ENCODE measurements around the gene LARGE1. TPM values are rescaled to one million over a fixed set of nuclear protein-coding genes. Genes with fewer than 3 reads are reported as not detected.

LARGE1 gene
- total RNA-seq, 2 donors from 2014 or later: 80.5 to 101 TPM

DNA sequence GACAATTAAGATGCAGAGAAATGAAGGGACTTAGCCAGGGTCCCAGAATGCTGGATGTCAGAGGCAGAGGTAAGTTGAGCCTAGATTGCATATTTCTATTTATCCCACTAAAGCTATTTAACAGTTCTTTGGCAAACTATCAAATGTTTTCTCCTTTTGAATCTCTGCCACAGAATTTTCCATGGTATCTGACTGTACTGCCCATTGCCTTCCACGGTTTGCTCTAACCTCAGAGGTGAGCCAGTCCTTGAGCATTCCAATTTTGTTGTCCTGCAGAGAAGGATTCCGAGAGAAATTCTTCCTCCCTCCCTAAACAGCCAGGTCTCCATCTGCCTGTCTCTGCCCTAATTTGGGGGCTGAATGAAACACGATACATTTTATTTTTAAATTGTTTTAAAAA is 493.8 kb downstream of the LARGE1 start:
- TF ChIP-seq, protein P1, sequence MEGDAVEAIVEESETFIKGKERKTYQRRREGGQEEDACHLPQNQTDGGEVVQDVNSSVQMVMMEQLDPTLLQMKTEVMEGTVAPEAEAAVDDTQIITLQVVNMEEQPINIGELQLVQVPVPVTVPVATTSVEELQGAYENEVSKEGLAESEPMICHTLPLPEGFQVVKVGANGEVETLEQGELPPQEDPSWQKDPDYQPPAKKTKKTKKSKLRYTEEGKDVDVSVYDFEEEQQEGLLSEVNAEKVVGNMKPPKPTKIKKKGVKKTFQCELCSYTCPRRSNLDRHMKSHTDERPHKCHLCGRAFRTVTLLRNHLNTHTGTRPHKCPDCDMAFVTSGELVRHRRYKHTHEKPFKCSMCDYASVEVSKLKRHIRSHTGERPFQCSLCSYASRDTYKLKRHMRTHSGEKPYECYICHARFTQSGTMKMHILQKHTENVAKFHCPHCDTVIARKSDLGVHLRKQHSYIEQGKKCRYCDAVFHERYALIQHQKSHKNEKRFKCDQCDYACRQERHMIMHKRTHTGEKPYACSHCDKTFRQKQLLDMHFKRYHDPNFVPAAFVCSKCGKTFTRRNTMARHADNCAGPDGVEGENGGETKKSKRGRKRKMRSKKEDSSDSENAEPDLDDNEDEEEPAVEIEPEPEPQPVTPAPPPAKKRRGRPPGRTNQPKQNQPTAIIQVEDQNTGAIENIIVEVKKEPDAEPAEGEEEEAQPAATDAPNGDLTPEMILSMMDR (IDR thresholded peaks at IDR 0.05): no peak
- Histone ChIP-seq H3K36me3 (peaks cover 22% of the 10 kb centered on the region), H3K27me3 (no peaks in the 10 kb centered on the region), H3K27ac (no peak overlapping the region), H3K4me1 (no peaks in the 10 kb centered on the region), H3K4me3 (no peak overlapping the region), H3K9me3 (no peaks in the 10 kb centered on the region)
- DNase-seq (ENCODE audit: low spot score): no peak

DNA sequence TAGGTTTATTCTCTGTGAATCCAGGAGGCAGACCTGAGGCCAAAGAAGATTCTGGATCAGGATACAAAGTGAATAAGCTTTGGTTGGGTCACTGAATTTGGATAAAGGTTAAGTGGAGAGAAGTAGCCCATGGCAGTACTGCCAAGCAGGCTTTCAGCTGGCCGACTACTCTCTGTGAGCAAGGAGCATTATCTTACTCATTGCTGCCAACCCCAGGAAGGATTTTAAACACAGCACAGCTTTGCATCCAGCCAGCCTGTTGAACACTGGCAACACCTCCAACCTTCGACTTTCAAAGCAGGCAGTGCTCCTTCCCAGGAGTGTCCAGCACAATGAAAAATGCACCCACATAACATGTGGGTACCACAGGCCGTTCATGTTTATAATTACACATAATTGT is 498.4 kb downstream of the LARGE1 start:
- no peak for DNase-seq (ENCODE audit: low spot score)
- peaks cover 4% of the 10 kb centered on the region for H3K36me3 ChIP-seq
- H3K4me1 ChIP-seq: no peaks in the 10 kb centered on the region
- TF ChIP-seq, protein P1 (IDR thresholded peaks at IDR 0.05): no peak
- H3K27ac ChIP-seq: no peak overlapping the region
- H3K9me3 ChIP-seq: no peaks in the 10 kb centered on the region
- no peaks in the 10 kb centered on the region for H3K27me3 ChIP-seq
- no peak overlapping the region for H3K4me3 ChIP-seq

DNA sequence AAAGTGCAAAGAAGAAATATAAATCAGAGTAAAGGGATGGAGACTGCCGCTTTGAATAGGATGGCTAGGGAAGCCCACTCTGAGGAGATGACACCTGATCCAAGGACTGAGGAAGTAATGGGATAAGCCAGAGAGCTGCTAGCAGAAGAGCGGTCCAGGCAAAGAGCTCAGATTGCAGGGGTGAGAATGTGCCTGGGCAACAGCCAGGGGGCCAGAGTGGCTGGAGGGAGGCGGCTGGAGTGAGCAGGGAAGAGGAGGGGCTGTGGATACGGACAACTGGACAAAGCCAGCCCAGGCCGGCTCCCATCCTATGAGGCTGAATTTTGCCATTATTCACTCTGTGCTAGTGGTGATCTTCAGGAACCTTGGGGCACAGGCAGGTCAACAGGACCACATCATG is 501.8 kb downstream of the LARGE1 start:
- H3K4me3 ChIP-seq: no peak overlapping the region
- no peak overlapping the region for H3K27ac ChIP-seq
- no peaks in the 10 kb centered on the region for H3K9me3 ChIP-seq
- DNase-seq (ENCODE audit: low spot score): no peak
- no peaks in the 10 kb centered on the region for H3K27me3 ChIP-seq
- TF ChIP-seq, protein P1 (IDR thresholded peaks at IDR 0.05): no peak
- no peaks in the 10 kb centered on the region for H3K4me1 ChIP-seq
- peaks cover 4% of the 10 kb centered on the region for H3K36me3 ChIP-seq

DNA sequence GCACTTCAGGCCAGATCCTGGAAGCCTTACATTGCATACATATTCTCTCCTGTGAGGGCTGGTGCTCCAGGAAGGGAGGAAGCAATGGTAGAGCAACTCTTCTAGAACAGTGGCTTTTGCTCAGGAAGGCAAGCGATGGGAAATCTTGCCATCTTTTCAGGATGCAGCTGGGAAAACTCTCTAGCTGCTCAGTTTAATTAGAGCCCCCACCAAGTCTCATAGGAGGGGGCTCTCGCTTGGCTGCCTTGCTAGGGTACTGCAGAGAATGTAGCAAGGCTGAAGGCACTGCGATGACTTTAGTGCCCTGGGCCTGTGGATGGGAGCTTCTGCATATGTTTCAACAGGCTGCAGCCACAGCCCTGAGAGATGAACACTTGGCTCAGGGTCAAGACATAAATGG is 504.9 kb downstream of the LARGE1 start:
- no peak for DNase-seq (ENCODE audit: low spot score)
- H3K4me1 ChIP-seq: no peaks in the 10 kb centered on the region
- no peaks in the 10 kb centered on the region for H3K9me3 ChIP-seq
- no peaks in the 10 kb centered on the region for H3K36me3 ChIP-seq
- H3K27ac ChIP-seq: no peak overlapping the region
- TF ChIP-seq, protein P1 (IDR thresholded peaks at IDR 0.05): no peak
- H3K4me3 ChIP-seq: no peak overlapping the region
- H3K27me3 ChIP-seq: no peaks in the 10 kb centered on the region

DNA sequence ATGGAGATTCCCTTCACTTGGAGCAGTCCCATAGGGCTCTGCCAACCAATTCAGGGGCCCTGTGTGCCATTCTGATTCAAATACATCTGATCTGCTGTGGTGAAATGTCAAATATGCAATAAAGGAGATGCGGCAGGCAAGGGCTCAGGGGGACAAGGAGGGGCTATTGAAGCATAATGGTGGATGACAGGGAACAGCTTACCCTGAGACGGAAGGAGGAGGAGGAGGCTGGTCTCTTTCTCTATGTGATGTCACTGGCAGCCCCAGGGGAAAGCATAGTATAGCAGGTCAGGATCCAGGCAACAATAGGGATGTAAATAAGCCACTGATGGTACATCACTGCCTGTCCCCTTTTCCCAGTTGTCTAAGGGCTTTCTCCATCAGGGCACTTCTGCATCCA is 511.2 kb downstream of the LARGE1 start:
- TF ChIP-seq, protein P1 (IDR thresholded peaks at IDR 0.05): no peak
- DNase-seq (ENCODE audit: low spot score): no peak

DNA sequence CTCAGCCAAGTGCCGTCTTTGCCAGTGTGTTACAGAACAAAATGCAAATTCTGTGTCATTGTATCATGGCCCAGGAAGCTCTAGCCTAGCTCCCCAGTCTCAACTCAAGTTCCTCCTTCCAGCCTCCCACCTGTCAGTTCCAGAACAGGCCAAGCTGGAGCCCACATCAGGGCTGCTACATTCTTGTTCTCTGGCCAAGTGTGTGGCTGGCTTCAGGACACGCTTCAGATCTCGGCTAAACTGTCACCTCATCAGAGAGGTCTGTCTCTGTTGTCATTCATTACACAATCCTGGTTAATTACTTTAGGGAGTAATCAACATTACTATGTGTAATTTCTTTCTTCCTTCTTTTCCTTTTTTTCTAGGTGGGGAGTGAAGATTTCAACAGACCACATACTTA is 515.1 kb downstream of the LARGE1 start:
- Histone ChIP-seq H3K36me3 (no peaks in the 10 kb centered on the region), H3K27ac (no peak overlapping the region), H3K4me1 (peaks cover 0 to 20% of the 10 kb centered on the region in 2 donors), H3K9me3 (no peaks in the 10 kb centered on the region), H3K4me3 (no peak overlapping the region), H3K27me3 (no peaks in the 10 kb centered on the region)
- no peak for DNase-seq (ENCODE audit: low spot score)
- TF ChIP-seq, protein P1 (IDR thresholded peaks at IDR 0.05): no peak

More for the DNA sequence above, 511.2 kb downstream of the LARGE1 start:
- Histone ChIP-seq H3K27ac (no peak overlapping the region), H3K9me3 (no peaks in the 10 kb centered on the region), H3K4me1 (peaks cover 0 to 12% of the 10 kb centered on the region in 2 donors), H3K4me3 (no peak overlapping the region), H3K27me3 (no peaks in the 10 kb centered on the region), H3K36me3 (no peaks in the 10 kb centered on the region)

All from right atrium auricular region (tissue), 2 donors.